ENCODE data around the gene CCDC12.

DNA sequence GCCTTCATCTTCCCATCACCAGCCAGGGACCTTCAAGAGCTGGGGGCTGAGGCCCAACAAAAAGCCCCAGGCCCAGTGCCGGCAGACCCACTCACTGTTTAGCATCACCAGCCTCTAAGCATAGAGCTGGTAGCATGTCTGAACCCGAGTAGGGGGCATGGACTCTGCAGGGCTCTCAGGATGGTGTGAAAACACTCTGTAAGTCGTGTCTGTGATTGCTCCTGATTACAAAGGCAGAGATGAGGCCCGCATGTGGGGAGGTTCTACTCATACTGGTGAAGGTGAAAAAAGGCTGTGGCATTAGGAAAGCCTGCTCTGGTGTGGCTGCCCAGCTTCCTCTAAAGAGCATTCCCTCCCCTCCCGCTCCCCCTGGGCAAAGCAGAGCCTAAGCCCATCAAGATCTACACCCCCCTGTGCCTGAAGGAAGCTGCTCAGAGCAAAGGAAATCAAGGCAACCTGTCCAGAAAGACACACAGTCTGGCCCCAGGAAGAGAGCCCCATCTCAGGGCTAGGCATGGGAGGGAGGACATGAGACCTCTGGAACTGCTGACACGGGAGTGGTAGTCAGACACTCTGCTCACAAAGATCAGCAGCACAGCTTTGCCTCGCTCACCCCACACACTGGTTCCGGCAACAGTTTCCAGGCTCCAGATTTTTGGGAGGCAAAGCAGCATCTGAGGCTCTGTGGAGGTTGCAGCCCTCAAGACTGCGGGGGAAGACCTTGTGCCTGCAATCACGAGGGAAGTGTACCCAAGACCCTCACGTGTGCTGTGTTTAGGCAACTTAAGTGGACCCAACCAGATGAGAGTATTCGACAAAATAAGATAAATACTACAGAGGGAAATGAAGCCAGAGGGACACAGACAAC is 36.7 kb downstream of the CCDC12 start:
- TF ChIP-seq, protein P1, sequence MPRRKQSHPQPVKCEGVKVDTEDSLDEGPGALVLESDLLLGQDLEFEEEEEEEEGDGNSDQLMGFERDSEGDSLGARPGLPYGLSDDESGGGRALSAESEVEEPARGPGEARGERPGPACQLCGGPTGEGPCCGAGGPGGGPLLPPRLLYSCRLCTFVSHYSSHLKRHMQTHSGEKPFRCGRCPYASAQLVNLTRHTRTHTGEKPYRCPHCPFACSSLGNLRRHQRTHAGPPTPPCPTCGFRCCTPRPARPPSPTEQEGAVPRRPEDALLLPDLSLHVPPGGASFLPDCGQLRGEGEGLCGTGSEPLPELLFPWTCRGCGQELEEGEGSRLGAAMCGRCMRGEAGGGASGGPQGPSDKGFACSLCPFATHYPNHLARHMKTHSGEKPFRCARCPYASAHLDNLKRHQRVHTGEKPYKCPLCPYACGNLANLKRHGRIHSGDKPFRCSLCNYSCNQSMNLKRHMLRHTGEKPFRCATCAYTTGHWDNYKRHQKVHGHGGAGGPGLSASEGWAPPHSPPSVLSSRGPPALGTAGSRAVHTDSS (CRISPR knock-in tag; conservative IDR thresholded peaks at IDR 0.05), result no peak
- no peak for TF ChIP-seq NR1H2 (CRISPR knock-in tag; IDR thresholded peaks at IDR 0.05; ENCODE audit: borderline replicate concordance, low read depth)
- no peak for TF ChIP-seq TARDBP (CRISPR knock-in tag; IDR thresholded peaks at IDR 0.05)
- TF ChIP-seq, protein P2, sequence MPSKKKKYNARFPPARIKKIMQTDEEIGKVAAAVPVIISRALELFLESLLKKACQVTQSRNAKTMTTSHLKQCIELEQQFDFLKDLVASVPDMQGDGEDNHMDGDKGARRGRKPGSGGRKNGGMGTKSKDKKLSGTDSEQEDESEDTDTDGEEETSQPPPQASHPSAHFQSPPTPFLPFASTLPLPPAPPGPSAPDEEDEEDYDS (CRISPR knock-in tag; IDR thresholded peaks at IDR 0.05), result no peak
- no peak for TF ChIP-seq JUN (CRISPR knock-in tag; IDR thresholded peaks at IDR 0.05)
